Endothelial cell of umbilical vein (primary cell): ENCODE data around the gene ALG8. TPM values are rescaled to one million over a fixed set of nuclear protein-coding genes. Genes with fewer than 3 reads are reported as not detected.

ENCODE experiments used
- BruUV-seq: library from RNA; stranded (reverse); fragments of 400-500 nt; replicated peaks from 2 replicates; lab custom pipeline; 2021; lab: Mats Ljungman, UMichigan
- CTCF ChIA-PET: fragments of 300-600, 350-600 bp; sonication (Branson Sonifier 250); formaldehyde crosslinking; loops from one replicate; lab custom pipeline; 2021; ENCODE audit warnings: antibody characterized with exemption, inconsistent platforms; lab: Charles Lee
- POLR2A ChIA-PET: fragments of 300-600, 350-600 bp; sonication (Branson Sonifier 250); formaldehyde crosslinking; loops from one replicate; lab custom pipeline; 2021; ENCODE audit warnings: antibody characterized with exemption, inconsistent platforms; lab: Charles Lee
- DNase-seq: peaks from one replicate; pipeline ENCODE4 v3.0.0-alpha.2; 2011; ENCODE audit warnings: low read depth, low spot score
- FAIRE-seq: peaks from 2 replicates; lab custom pipeline; 2011; peaks lifted over from hg19 to GRCh38; lab: Jason Lieb, UNC
- H2AFZ ChIP-seq: 2 replicates; pipeline ENCODE4 v1.6.0; 2012; ENCODE audit warnings: low read depth, low read length, control low read depth, inconsistent platforms
- H3K27ac ChIP-seq: 2 replicates; pipeline ENCODE4 v1.5.1; 2011; ENCODE audit warnings: low read depth, mild to moderate bottlenecking, control low read depth, low read length, moderate library complexity; ENCODE audit not compliant: insufficient read depth
- H3K27me3 ChIP-seq, 2 experiments: 2 replicates each; pipeline versions ENCODE4 v1.6.0 to v1.6.1; 2011; ENCODE audit warnings: low read length in 2 of 2, mixed read lengths in 1 of 2; ENCODE audit not compliant: control insufficient read depth in 2 of 2, insufficient read depth in 2 of 2
- H3K36me3 ChIP-seq, 2 experiments: 2 replicates in 1 of 2; 3 replicates in 1 of 2; pipeline ENCODE4 v1.5.1; 2011; ENCODE audit warnings: low read length in 2 of 2, mild to moderate bottlenecking in 1 of 2, moderate library complexity in 1 of 2; ENCODE audit not compliant: control insufficient read depth in 2 of 2, insufficient read depth in 2 of 2; ENCODE audit errors: extremely low read depth in 1 of 2
- H3K4me1 ChIP-seq: 3 replicates; pipeline ENCODE4 v1.5.1; 2011; ENCODE audit warnings: mild to moderate bottlenecking, low read length; ENCODE audit not compliant: control insufficient read depth, insufficient read depth; ENCODE audit errors: extremely low read depth
- H3K4me2 ChIP-seq: 2 replicates; pipeline ENCODE4 v1.6.1; 2011; ENCODE audit warnings: low read length, control low read depth, mixed read lengths; ENCODE audit not compliant: insufficient read depth
- H3K4me3 ChIP-seq, 3 experiments: fragments of 200-600 bp in 1 of 3; sonication (generic), shearing (Covaris generic) in 1 of 3; replicated peaks in 1 of 3; 2 replicates each; pipeline ENCODE4 v1.5.1; 2011 to 2016; ENCODE audit warnings: control low read depth in 3 of 3, low read length in 3 of 3, mild to moderate bottlenecking in 2 of 3, inconsistent platforms in 1 of 3, low read depth in 1 of 3, moderate library complexity in 1 of 3; ENCODE audit not compliant: insufficient read depth in 1 of 3
- H3K79me2 ChIP-seq: 2 replicates; pipeline ENCODE4 v1.6.0; 2012; ENCODE audit warnings: low read length, inconsistent platforms; ENCODE audit not compliant: control insufficient read depth, insufficient read depth
- H3K9ac ChIP-seq: replicated peaks from 2 replicates; pipeline ENCODE3; 2011; ENCODE audit warnings: low read length, control low read depth; ENCODE audit not compliant: insufficient read depth; ENCODE audit errors: extremely low read depth
- H3K9me1 ChIP-seq: replicated peaks from 3 replicates; pipeline ENCODE4 v1.6.0; 2011; ENCODE audit warnings: mild to moderate bottlenecking, low read length; ENCODE audit not compliant: control insufficient read depth, insufficient read depth; ENCODE audit errors: extremely low read depth
- H3K9me3 ChIP-seq: replicated peaks from 2 replicates; pipeline ENCODE4 v1.5.1; 2012; ENCODE audit warnings: low read length, inconsistent platforms; ENCODE audit not compliant: control insufficient read depth, insufficient read depth
- H4K20me1 ChIP-seq: replicated peaks from 2 replicates; pipeline ENCODE3; 2011; ENCODE audit warnings: mild to moderate bottlenecking, low read length; ENCODE audit not compliant: control insufficient read depth, insufficient read depth; ENCODE audit errors: extremely low read depth
- CTCF ChIP-seq, 2 donors: IDR thresholded peaks; 1 replicate in 1 of 2; 2 replicates in 1 of 2; pipeline ENCODE4 v1.5.1; 2011; ENCODE audit warnings: low read length in 2 of 2, mild to moderate bottlenecking in 2 of 2, moderate library complexity in 2 of 2, control low read depth in 1 of 2, inconsistent platforms in 1 of 2, low read depth in 1 of 2; ENCODE audit not compliant: insufficient read depth in 1 of 2; ENCODE audit errors: extremely low read depth in 1 of 2
- EZH2 ChIP-seq: IDR thresholded peaks from 2 replicates; pipeline ENCODE4 v1.6.1; 2012; ENCODE audit warnings: borderline replicate concordance, low read depth, mild to moderate bottlenecking, moderate library complexity, low read length, inconsistent platforms; ENCODE audit not compliant: severe bottlenecking
- FOS ChIP-seq: IDR thresholded peaks from 2 replicates; pipeline ENCODE4 v1.6.1; 2011; ENCODE audit warnings: mild to moderate bottlenecking, low read length, moderate library complexity, borderline replicate concordance; ENCODE audit not compliant: insufficient read depth
- GATA2 ChIP-seq: IDR thresholded peaks from 2 replicates; pipeline ENCODE4 v1.7.0; 2011; ENCODE audit warnings: low read depth, mild to moderate bottlenecking, moderate library complexity, mixed read lengths, low read length; ENCODE audit not compliant: insufficient read length, insufficient read depth
- JUN ChIP-seq: IDR thresholded peaks from 2 replicates; pipeline ENCODE4 v1.6.1; 2011; ENCODE audit warnings: borderline replicate concordance, low read depth; ENCODE audit not compliant: insufficient read length, insufficient read depth
- MYC ChIP-seq: IDR thresholded peaks from one replicate; pipeline ENCODE4 v1.6.1; 2011; ENCODE audit warnings: mild to moderate bottlenecking, low read depth, low read length
- POLR2A ChIP-seq: IDR thresholded peaks from 2 replicates; pipeline ENCODE4 v1.6.1; 2012; ENCODE audit warnings: low read depth, mild to moderate bottlenecking, control low read depth, low read length
- POLR2AphosphoS5 ChIP-seq: IDR thresholded peaks from 2 replicates; pipeline ENCODE4 v1.6.1; 2012; ENCODE audit warnings: low read depth, mild to moderate bottlenecking, control low read depth, low read length, moderate library complexity; ENCODE audit not compliant: insufficient read depth
- dilution Hi-C: fragments of 300-500 bp; cut with MboI; formaldehyde crosslinking; loops from one replicate; pipeline ENCODE4 v1.15.0; 2019; ENCODE audit warnings: low sequenced_read_pairs; ENCODE audit not compliant: extremely low pct_ligation_motif_present
- intact Hi-C: fragments of 100-400 bp; cut with micrococcal nuclease; formaldehyde crosslinking; loops from one replicate; pipeline ENCODE4 v1.10.0; 2022
- polyA plus RNA-seq, 4 experiments: library from polyadenylated mRNA; depleted of rRNA in 3 of 4; stranded (reverse) in 3 of 4; unstranded in 1 of 4; fragments of >200 nt; gene quantifications; 2 replicates each; pipeline versions ENCODE4 v1.2.1 to v1.2.3, GENCODE V29; 2011 to 2012; ENCODE audit warnings: missing spikeins in 1 of 4
- total RNA-seq: library from RNA; stranded (reverse); gene quantifications from 2 replicates; pipeline ENCODE4 v1.2.3, GENCODE V29; 2021
- TF ChIP-seq, protein P1 (sequence below): IDR thresholded peaks from 2 replicates; pipeline ENCODE4 v1.6.1; 2011; ENCODE audit not compliant: insufficient read depth, insufficient read length

ALG8 gene
- total and polyA plus RNA-seq, 2 donors (not counting 3 experiments of a cell fraction or from before 2014, with no cell fraction given) = 43.9 to 48.2 TPM

DNA sequence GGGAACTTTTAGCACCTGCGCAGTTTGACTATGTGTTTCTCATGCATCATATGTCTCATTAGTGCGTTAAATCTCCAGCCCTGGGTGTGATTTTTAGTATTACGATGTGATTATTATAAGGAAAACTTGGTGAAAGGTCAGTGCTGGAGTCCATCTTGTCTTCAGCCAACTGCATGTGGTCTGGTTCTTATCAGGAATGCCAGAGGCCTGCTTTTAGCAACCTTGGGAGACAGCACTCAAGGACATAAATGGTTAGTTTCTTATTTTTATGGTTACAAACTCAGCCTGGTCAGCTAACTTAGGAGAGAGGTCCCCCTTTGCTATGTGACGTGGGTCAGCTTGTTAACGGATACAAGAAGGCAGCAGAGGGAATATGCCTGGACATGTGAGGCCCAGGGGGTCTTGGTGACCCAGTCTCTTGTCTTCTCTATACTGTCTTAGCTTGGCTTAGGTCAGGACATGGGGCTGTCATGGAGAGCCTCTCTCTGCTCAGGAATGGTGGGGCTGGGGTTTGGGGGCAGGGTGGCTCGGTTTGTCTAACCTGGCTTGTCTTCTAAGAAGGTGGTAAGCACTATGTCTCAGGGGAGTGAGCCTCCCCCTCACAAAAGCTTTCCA lies 27.5 kb upstream of the ALG8 start:
- TF ChIP-seq GATA2 (no peak), JUN (no peak), POLR2AphosphoS5 (no peak), MYC (no peak), POLR2A (no peak), EZH2 (no peak), CTCF (IDR thresholded peaks at IDR 0.05; ENCODE audit: extremely low read depth in 1 of 2, insufficient read depth in 1 of 2, low read depth in 1 of 2, low read length in 2 of 2) (no peak), FOS (no peak)
- TF ChIP-seq, protein P1, sequence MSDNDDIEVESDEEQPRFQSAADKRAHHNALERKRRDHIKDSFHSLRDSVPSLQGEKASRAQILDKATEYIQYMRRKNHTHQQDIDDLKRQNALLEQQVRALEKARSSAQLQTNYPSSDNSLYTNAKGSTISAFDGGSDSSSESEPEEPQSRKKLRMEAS = no peak
- Histone ChIP-seq H3K79me2 (no peaks in the 10 kb centered on the region), H3K4me2 (no peak overlapping the region), H3K9me3 (no peaks in the 10 kb centered on the region), H3K36me3 (no peaks in the 10 kb centered on the region), H3K27ac (no peak overlapping the region), H3K4me1 (peaks cover 12% of the 10 kb centered on the region), H3K9ac (no peak overlapping the region), H2AFZ (no peak overlapping the region), H4K20me1 (no peaks in the 10 kb centered on the region), H3K4me3 (no peak overlapping the region), H3K9me1 (no peaks in the 10 kb centered on the region), H3K27me3 (no peaks in the 10 kb centered on the region)
- ChIA-PET POLR2A (no interaction called here), CTCF (interaction anchor here (1.1 to 1.8 kb wide), 2 partner anchors 14 to 17 kb away, joined by 4 to 5 read pairs; no protein-coding TSS in a partner anchor)
- dilution Hi-C loops (no loop called here), intact Hi-C loops (no loop called here)
- FAIRE-seq (no peak), DNase-seq (no peak)
- BruUV-seq = no TSS peak
